Lung (tissue), 13 donors: Measurements from ENCODE around the gene SEC24C. TPM values are rescaled to one million over a fixed set of nuclear protein-coding genes. Genes with fewer than 3 reads are reported as not detected.

Experiments used
- ATAC-seq: fragments of 200-7000 bp; cut with Tn5 transposase; one replicate; pipeline ENCODE4 v1.9.1; 2020; ENCODE audit warnings: moderate number of reproducible peaks; ENCODE audit not compliant: insufficient read depth, low FRiP score
- DNase-seq, 3 donors: peaks; one replicate each; pipeline ENCODE4 v3.0.0-alpha.2; 2013 to 2017
- H3K27ac ChIP-seq, 2 donors: one replicate each; pipeline ENCODE4 v1.5.1; 2013; ENCODE audit warnings: mild to moderate bottlenecking in 2 of 2, moderate library complexity in 2 of 2, control low read depth in 1 of 2, inconsistent platforms in 1 of 2, low read depth in 1 of 2, low read length in 1 of 2
- H3K27me3 ChIP-seq, 3 donors: one replicate each; pipeline ENCODE4 v1.5.1; 2013; ENCODE audit warnings: low read length in 2 of 3; ENCODE audit not compliant: control insufficient read depth in 3 of 3, insufficient read depth in 3 of 3
- H3K36me3 ChIP-seq, 4 donors: one replicate each; pipeline ENCODE4 v1.5.1; 2013; ENCODE audit warnings: low read length in 4 of 4, mild to moderate bottlenecking in 1 of 4, moderate library complexity in 1 of 4; ENCODE audit not compliant: control insufficient read depth in 4 of 4, insufficient read depth in 4 of 4
- H3K4me1 ChIP-seq, 5 donors: one replicate each; pipeline ENCODE4 v1.5.1; 2013; ENCODE audit warnings: low read length in 5 of 5, mild to moderate bottlenecking in 2 of 5, moderate library complexity in 1 of 5; ENCODE audit not compliant: control insufficient read depth in 5 of 5, insufficient read depth in 5 of 5
- H3K4me3 ChIP-seq: one replicate; pipeline ENCODE4 v1.5.1; 2013; ENCODE audit warnings: mild to moderate bottlenecking, control low read depth, moderate library complexity
- H3K9ac ChIP-seq, 2 donors: one replicate each; pipeline ENCODE4 v1.5.1; 2013; ENCODE audit warnings: low read length in 2 of 2, control low read depth in 1 of 2; ENCODE audit not compliant: insufficient read depth in 1 of 2
- H3K9me3 ChIP-seq, 4 donors: one replicate each; pipeline ENCODE4 v1.5.1; 2013; ENCODE audit warnings: low read length in 3 of 4, mild to moderate bottlenecking in 1 of 4, moderate library complexity in 1 of 4; ENCODE audit not compliant: control insufficient read depth in 4 of 4, insufficient read depth in 3 of 4
- CTCF ChIP-seq: IDR thresholded peaks from 2 replicates; pipeline ENCODE4 v1.5.1; 2012; ENCODE audit warnings: mild to moderate bottlenecking; ENCODE audit errors: control extremely low read depth, extremely low read depth
- WGBS, 2 donors: extraction: QIAGEN DNeasy Blood & Tissue Kit; methylation state at CpG; one replicate each; pipeline ENCODE4 v1.1.7; 2013; 5-methylcytosine and 5-hydroxymethylcytosine counted together
- polyA plus RNA-seq, 2 donors: library from polyadenylated mRNA; stranded (reverse); fragments of 200-250 nt; gene quantifications; one replicate each; pipeline ENCODE4 v1.2.1, GENCODE V29; 2013
- small RNA-seq: library from RNA; depleted of rRNA; stranded (forward); fragments of <200 nt; gene quantifications from one replicate; pipeline ENCODE3, GENCODE V24; 2014; ENCODE audit warnings: low replicate concordance
- total RNA-seq, 2 donors: library from RNA; depleted of rRNA in 1 of 2; stranded (reverse); fragments of >200 nt in 1 of 2; gene quantifications; one replicate each; pipeline ENCODE4 v1.2.1, GENCODE V29; 2014 to 2021
- donor health status: control.
- donor health status: control.
- donor health status: Bipolar disorder and iron deficiency.
- donor health status: healthy.
- donor health status: DM: yes; HTN: yes; CAD: no.

SEC24C gene
- total and polyA plus RNA-seq, 4 donors: 42.3 to 77.4 (median 57.4) TPM

- WGBS, 2 donors: 64 to 82% methylated on average over 20 of the region's 20 CpGs
- ATAC-seq (peak; percentile 72), DNase-seq (no peak)
- H3K4me3 ChIP-seq: no peak overlapping the region
- H3K36me3 ChIP-seq: peaks cover 0 to 35% (median 5%) of the 10 kb centered on the region in 4 donors
- H3K9me3 ChIP-seq: no peaks in the 10 kb centered on the region
- TF ChIP-seq CTCF: no peak
- H3K4me1 ChIP-seq: peaks cover 0 to 8% (median 0%) of the 10 kb centered on the region in 5 donors
- no peak overlapping the region for H3K9ac ChIP-seq
- H3K27me3 ChIP-seq: no peaks in the 10 kb centered on the region
- H3K27ac ChIP-seq: peak overlapping the region in 1 of 2 donors; percentile 48
Observed at GRCh38 chr10:73819513-73820093, 75.4 kb downstream of the SEC24C start.

Small RNA genes within 50 kb of the gene (small RNA-seq; reads per million reads assigned to genes)
- gene AC022400.4: not detected
- gene AC022400.9: not detected
- gene RNA5SP320: not detected
- not detected for gene ZSWIM8-AS1

Other genes starting within 250 kb of the SEC24C start
- gene PPP3CB, start 248.3 kb upstream of the SEC24C start, total RNA-seq: 10 to 100 TPM; 34.9 to 65.0 TPM
- 10 to 100 TPM; 21.5 to 22.0 TPM for gene PPP3CB, start 248.3 kb upstream of the SEC24C start, polyA plus RNA-seq
- gene USP54, start 153.0 kb upstream of the SEC24C start, total RNA-seq: 100 to 1,000 TPM; 102 to 165 TPM
- 10 to 100 TPM; 19.7 to 23.4 TPM for gene USP54, start 153.0 kb upstream of the SEC24C start, polyA plus RNA-seq
- gene MYOZ1, start 102.9 kb upstream of the SEC24C start, total RNA-seq: 1 to 10 TPM; 2.1 to 2.4 TPM
- gene MYOZ1, start 102.9 kb upstream of the SEC24C start, polyA plus RNA-seq: under 1 TPM; 0.70 to 0.98 TPM
- under 1 TPM; 0.11 to 0.21 TPM for gene SYNPO2L, start 88.3 kb upstream of the SEC24C start, total RNA-seq
- gene SYNPO2L, start 88.3 kb upstream of the SEC24C start, polyA plus RNA-seq: under 1 TPM; 0.10 to 0.12 TPM
- 1 to 10 TPM; 7.6 to 8.9 TPM for gene AGAP5, start 46.3 kb upstream of the SEC24C start, total RNA-seq
- gene AGAP5, start 46.3 kb upstream of the SEC24C start, polyA plus RNA-seq: 1 to 10 TPM; 3.2 to 6.7 TPM
- gene CHCHD1, start 37.7 kb downstream of the SEC24C start, total RNA-seq: 10 to 100 TPM; 18.7 to 22.5 TPM
- gene CHCHD1, start 37.7 kb downstream of the SEC24C start, polyA plus RNA-seq: 10 to 100 TPM; 53.2 to 88.3 TPM
- 100 to 1,000 TPM in 1 of 2 donors, 10 to 100 TPM in 1; 78.0 to 108 TPM for gene ZSWIM8, start 41.2 kb downstream of the SEC24C start, total RNA-seq
- gene ZSWIM8, start 41.2 kb downstream of the SEC24C start, polyA plus RNA-seq: 100 to 1,000 TPM in 1 of 2 donors, 10 to 100 TPM in 1; 70.3 to 113 TPM
- 10 to 100 TPM; 30.8 to 38.7 TPM for gene NDST2, start 67.2 kb downstream of the SEC24C start, total RNA-seq
- gene NDST2, start 67.2 kb downstream of the SEC24C start, polyA plus RNA-seq: 10 to 100 TPM; 10.9 to 35.3 TPM
- 10 to 100 TPM; 38.6 to 41.1 TPM for gene CAMK2G, start 130.2 kb downstream of the SEC24C start, total RNA-seq
- gene CAMK2G, start 130.2 kb downstream of the SEC24C start, polyA plus RNA-seq: 10 to 100 TPM; 15.8 to 19.4 TPM
- gene PLAU, start 166.8 kb downstream of the SEC24C start, total RNA-seq: 10 to 100 TPM; 13.5 to 23.0 TPM
- 10 to 100 TPM; 11.6 to 36.7 TPM for gene PLAU, start 166.8 kb downstream of the SEC24C start, polyA plus RNA-seq